Activated CD4-positive, alpha-beta T cell treated with anti-CD3 and anti-CD28 coated beads, Interleukin-2, amount 10 ng/mL, durations not matched to agents 24 days and 14 days (primary cell): ENCODE data around the gene DROSHA. TPM values are rescaled to one million over a fixed set of nuclear protein-coding genes. Genes with fewer than 3 reads are reported as not detected.
"Not testable (repeated sequence)": the region's sequence is repeated elsewhere in the genome, so short reads cannot be mapped to it uniquely, and the experiment has no call there.

ENCODE experiments used
- DNase-seq: peaks from one replicate; pipeline ENCODE4 v3.0.0; 2022
- H3K27ac Mint-ChIP-seq: one replicate; pipeline ENCODE4 v1.8.0; 2022; ENCODE audit warnings: mild to moderate bottlenecking, mixed read lengths
- H3K27me3 Mint-ChIP-seq: one replicate; pipeline ENCODE4 v1.8.0; 2022; ENCODE audit warnings: mixed read lengths
- H3K36me3 Mint-ChIP-seq: one replicate; pipeline ENCODE4 v1.8.0; 2022; ENCODE audit warnings: low read depth, mild to moderate bottlenecking, mixed read lengths
- H3K4me1 Mint-ChIP-seq: one replicate; pipeline ENCODE4 v1.8.0; 2021; ENCODE audit warnings: mixed read lengths
- H3K4me3 Mint-ChIP-seq: one replicate; pipeline ENCODE4 v1.8.0; 2022; ENCODE audit warnings: mild to moderate bottlenecking, moderate library complexity, mixed read lengths
- H3K9me3 Mint-ChIP-seq: one replicate; pipeline ENCODE4 v1.8.0; 2021; ENCODE audit warnings: mixed read lengths
- intact Hi-C: fragments of 100-400 bp; cut with micrococcal nuclease; formaldehyde crosslinking; loops from one replicate; pipeline ENCODE4 v1.15.1; 2023
- total RNA-seq: library from RNA; stranded (reverse); gene quantifications from 2 replicates; pipeline ENCODE4 v1.2.3, GENCODE V29; 2022

Gene DROSHA, protein sequence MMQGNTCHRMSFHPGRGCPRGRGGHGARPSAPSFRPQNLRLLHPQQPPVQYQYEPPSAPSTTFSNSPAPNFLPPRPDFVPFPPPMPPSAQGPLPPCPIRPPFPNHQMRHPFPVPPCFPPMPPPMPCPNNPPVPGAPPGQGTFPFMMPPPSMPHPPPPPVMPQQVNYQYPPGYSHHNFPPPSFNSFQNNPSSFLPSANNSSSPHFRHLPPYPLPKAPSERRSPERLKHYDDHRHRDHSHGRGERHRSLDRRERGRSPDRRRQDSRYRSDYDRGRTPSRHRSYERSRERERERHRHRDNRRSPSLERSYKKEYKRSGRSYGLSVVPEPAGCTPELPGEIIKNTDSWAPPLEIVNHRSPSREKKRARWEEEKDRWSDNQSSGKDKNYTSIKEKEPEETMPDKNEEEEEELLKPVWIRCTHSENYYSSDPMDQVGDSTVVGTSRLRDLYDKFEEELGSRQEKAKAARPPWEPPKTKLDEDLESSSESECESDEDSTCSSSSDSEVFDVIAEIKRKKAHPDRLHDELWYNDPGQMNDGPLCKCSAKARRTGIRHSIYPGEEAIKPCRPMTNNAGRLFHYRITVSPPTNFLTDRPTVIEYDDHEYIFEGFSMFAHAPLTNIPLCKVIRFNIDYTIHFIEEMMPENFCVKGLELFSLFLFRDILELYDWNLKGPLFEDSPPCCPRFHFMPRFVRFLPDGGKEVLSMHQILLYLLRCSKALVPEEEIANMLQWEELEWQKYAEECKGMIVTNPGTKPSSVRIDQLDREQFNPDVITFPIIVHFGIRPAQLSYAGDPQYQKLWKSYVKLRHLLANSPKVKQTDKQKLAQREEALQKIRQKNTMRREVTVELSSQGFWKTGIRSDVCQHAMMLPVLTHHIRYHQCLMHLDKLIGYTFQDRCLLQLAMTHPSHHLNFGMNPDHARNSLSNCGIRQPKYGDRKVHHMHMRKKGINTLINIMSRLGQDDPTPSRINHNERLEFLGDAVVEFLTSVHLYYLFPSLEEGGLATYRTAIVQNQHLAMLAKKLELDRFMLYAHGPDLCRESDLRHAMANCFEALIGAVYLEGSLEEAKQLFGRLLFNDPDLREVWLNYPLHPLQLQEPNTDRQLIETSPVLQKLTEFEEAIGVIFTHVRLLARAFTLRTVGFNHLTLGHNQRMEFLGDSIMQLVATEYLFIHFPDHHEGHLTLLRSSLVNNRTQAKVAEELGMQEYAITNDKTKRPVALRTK (N-terminal part only)
- 86.5 and 88.7 TPM in 2 replicates for total RNA-seq

- H3K27ac Mint-ChIP-seq, result peak within 1 kb of the TSS; percentile 96
- no peaks in the 10 kb centered on the region for H3K27me3 Mint-ChIP-seq
- H3K4me1 Mint-ChIP-seq, result peaks cover 27% of the 10 kb centered on the region
- peaks cover 56% of the 10 kb centered on the region for H3K36me3 Mint-ChIP-seq
- peak within 1 kb of the TSS; percentile 91 for H3K4me3 Mint-ChIP-seq
- intact Hi-C loops, result loop anchor here (1.0 to 10.0 kb wide), 6 partner anchors 105 to 1909 kb away; partner anchors contain the start of genes MTMR12, PDZD2, SUB1 and TARS1
- H3K9me3 Mint-ChIP-seq, result no peaks in the 10 kb centered on the region
- DNase-seq, result peak; percentile 98
These were observed at the start of gene DROSHA, which contains the start of gene C5orf22 for GRCh38 chr5:31531888-31532547. DROSHA (minus strand) TSS chr5:31532093; CDS start chr5:31529059, 3,034 bp downstream. C5orf22 (plus strand) TSS chr5:31532301; CDS start chr5:31532393, 92 bp downstream.

DNA sequence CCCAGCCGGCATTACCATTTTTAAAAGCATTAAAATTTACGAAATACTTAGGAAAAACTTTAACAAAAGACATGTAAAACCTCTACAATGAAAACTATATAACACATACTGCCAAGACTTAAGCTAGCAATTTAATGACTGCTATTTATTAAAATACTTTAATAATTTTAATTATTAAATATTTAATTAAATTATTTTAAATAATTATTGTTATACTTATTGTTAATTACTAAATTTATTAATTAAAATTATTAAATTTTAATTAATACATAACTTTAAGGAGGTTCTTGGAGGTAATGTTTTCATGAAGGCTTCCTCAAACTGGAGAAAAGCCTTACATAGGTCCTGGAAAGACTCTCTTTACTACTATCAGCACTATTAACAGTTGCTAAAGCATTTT lies 47.7 kb upstream of the DROSHA start:
- no peak overlapping the region for H3K4me3 Mint-ChIP-seq
- no peaks in the 10 kb centered on the region for H3K4me1 Mint-ChIP-seq
- intact Hi-C loops, result no loop called here
- H3K36me3 Mint-ChIP-seq, result no peaks in the 10 kb centered on the region
- H3K9me3 Mint-ChIP-seq, result no peaks in the 10 kb centered on the region
- no peak for DNase-seq
- no peak overlapping the region for H3K27ac Mint-ChIP-seq
- peaks cover 17% of the 10 kb centered on the region for H3K27me3 Mint-ChIP-seq

DNA sequence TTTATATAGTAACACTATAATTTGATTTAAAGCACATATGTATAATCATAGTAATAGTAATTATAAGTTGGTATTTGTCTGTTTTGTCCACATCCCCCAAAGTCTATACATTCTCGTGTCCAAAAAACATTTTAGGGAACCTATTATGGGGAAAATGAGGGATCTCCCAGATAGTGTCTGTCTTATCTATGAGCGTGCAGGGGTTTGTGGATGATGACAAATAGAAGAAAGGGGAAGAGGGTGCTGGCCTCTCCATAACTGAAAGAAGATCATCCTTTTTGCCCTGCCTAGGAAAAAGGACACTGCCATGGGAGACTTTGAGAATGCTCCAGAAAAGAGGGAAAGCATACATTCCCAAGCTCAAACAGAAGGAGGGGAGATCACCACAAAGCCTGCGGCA lies 45.5 kb upstream of the DROSHA start:
- DNase-seq, result no peak
- no peaks in the 10 kb centered on the region for H3K9me3 Mint-ChIP-seq
- peaks cover 13% of the 10 kb centered on the region for H3K27me3 Mint-ChIP-seq
- no peaks in the 10 kb centered on the region for H3K4me1 Mint-ChIP-seq
- intact Hi-C loops, result no loop called here
- H3K4me3 Mint-ChIP-seq, result no peak overlapping the region
- no peaks in the 10 kb centered on the region for H3K36me3 Mint-ChIP-seq
- H3K27ac Mint-ChIP-seq, result no peak overlapping the region

GRCh38 chr5:31574772-31575171 lies 42.9 kb upstream of the DROSHA start:
- no peaks in the 10 kb centered on the region for H3K9me3 Mint-ChIP-seq
- no peak overlapping the region for H3K27ac Mint-ChIP-seq
- H3K27me3 Mint-ChIP-seq, result peaks cover 18% of the 10 kb centered on the region

GRCh38 chr5:31573494-31574142 lies 41.7 kb upstream of the DROSHA start:
- Mint-ChIP-seq H3K4me1 (no peaks in the 10 kb centered on the region), H3K9me3 (no peaks in the 10 kb centered on the region), H3K27me3 (peaks cover 20% of the 10 kb centered on the region), H3K36me3 (no peaks in the 10 kb centered on the region), H3K4me3 (no peak overlapping the region), H3K27ac (no peak overlapping the region)
- intact Hi-C loops, result no loop called here
- DNase-seq, result no peak

More at GRCh38 chr5:31574772-31575171, 42.9 kb upstream of the DROSHA start:
- intact Hi-C loops, result no loop called here
- DNase-seq, result no peak
- H3K4me3 Mint-ChIP-seq, result no peak overlapping the region
- no peaks in the 10 kb centered on the region for H3K4me1 Mint-ChIP-seq
- H3K36me3 Mint-ChIP-seq, result no peaks in the 10 kb centered on the region

DNA sequence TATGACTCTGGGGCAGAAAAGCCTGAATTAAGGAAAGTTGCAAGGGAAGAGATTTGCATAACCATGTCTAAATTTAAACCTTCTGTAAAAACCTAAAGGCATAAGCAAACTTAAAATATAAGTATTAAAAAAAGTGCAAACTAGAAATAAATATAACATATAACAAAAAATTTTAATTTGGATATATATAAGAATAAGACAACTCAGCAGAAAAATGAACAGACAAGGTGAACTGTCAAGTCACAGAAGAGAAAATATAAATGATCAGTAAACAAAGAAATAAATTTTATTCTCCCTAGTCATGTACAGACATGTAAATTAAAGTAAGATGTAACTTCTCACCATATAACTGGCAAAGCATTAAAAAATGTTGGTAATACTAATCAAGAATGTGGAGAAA lies 37.2 kb upstream of the DROSHA start:
- H3K4me1 Mint-ChIP-seq, result no peaks in the 10 kb centered on the region
- no peaks in the 10 kb centered on the region for H3K36me3 Mint-ChIP-seq
- H3K27me3 Mint-ChIP-seq, result peaks cover 7% of the 10 kb centered on the region
- H3K27ac Mint-ChIP-seq, result no peak overlapping the region
- H3K4me3 Mint-ChIP-seq, result no peak overlapping the region
- intact Hi-C loops, result no loop called here
- DNase-seq, result no peak
- peaks cover 12% of the 10 kb centered on the region for H3K9me3 Mint-ChIP-seq

DNA sequence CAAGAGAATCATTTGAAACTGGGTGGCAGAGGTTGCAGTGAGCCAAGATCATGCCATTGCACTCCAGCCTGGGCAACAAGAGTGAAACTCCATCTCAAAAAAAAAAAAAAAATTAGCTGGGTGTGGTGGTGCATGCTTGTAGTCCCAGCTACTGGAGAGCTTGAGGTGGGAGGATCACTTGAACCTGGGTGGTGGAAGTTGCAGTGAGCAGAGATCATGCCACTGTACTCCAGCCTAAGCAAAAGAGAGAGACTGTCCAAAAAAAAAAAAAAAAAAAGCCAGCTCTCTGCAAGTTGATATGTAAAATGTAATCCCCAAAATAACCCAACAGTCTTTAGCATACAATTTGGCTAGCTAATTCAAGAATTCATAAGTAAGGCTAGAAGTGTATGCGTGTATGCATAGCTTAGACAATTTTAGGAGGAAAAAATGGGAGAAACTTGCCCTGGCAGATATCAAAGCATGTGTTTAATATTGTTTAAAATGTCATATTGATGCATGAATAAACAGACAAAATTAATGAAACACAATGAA lies 36.5 kb upstream of the DROSHA start:
- no peak overlapping the region for H3K27ac Mint-ChIP-seq
- peaks cover 7% of the 10 kb centered on the region for H3K27me3 Mint-ChIP-seq
- intact Hi-C loops, result no loop called here

GRCh38 chr5:31566362-31566761 lies 34.5 kb upstream of the DROSHA start:
- H3K4me1 Mint-ChIP-seq, H3K36me3 Mint-ChIP-seq, H3K27me3 Mint-ChIP-seq, intact Hi-C loops, DNase-seq, H3K4me3 Mint-ChIP-seq, H3K27ac Mint-ChIP-seq: not testable (repeated sequence)
- H3K9me3 Mint-ChIP-seq, result peaks cover 12% of the 10 kb centered on the region

More for the DNA sequence above, 36.5 kb upstream of the DROSHA start:
- no peak for DNase-seq
- no peaks in the 10 kb centered on the region for H3K4me1 Mint-ChIP-seq
- no peak overlapping the region for H3K4me3 Mint-ChIP-seq
- no peaks in the 10 kb centered on the region for H3K36me3 Mint-ChIP-seq
- H3K9me3 Mint-ChIP-seq, result peaks cover 12% of the 10 kb centered on the region

DNA sequence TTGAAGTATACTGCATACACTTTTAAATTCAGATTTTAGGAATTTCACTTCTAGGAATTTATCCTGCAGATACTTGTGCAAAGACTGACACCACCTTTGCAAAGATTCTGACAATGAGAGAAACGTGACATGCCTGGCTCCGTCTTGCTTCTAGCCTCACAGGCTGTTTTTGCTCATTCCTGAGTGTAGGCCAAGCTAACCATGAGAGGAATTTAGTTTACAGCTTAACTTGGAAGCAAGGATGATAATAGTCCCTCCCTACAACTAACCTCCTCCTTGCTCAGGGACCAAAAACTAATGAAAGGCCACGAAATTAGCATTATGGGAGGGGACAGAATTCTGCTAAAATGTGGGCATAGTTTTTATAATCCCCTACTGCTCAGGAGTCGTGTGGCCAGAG lies 31.3 kb upstream of the DROSHA start:
- intact Hi-C loops, result no loop called here
- Mint-ChIP-seq H3K27ac (no peak overlapping the region), H3K4me3 (no peak overlapping the region), H3K9me3 (peaks cover 12% of the 10 kb centered on the region), H3K36me3 (peaks cover under 1% of the 10 kb centered on the region), H3K4me1 (peaks cover under 1% of the 10 kb centered on the region), H3K27me3 (no peaks in the 10 kb centered on the region)
- DNase-seq, result no peak

DNA sequence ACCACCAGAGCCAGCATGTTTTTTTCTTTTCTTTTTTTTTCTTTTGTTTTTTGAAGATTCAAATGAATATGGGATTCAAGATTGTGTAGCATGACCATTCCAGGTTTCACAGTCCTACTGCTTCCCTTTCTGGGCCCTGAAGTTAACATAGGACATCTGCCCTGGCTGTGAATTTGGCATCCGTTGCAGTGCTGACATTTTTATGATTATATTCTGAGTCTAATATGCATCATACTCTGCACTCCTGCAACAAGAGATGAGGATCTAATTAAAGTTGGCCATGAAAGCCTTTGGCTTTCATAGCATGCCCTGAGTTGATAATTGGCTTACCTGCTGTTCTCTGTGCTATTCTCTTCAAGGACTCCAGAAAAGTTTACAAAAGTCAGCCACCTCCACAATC lies 30.1 kb upstream of the DROSHA start:
- no peak overlapping the region for H3K4me3 Mint-ChIP-seq
- H3K9me3 Mint-ChIP-seq, result peaks cover 12% of the 10 kb centered on the region
- H3K36me3 Mint-ChIP-seq, result peaks cover 7% of the 10 kb centered on the region
- no peak overlapping the region for H3K27ac Mint-ChIP-seq
- peaks cover 2% of the 10 kb centered on the region for H3K4me1 Mint-ChIP-seq
- H3K27me3 Mint-ChIP-seq, result no peaks in the 10 kb centered on the region
- no peak for DNase-seq
- intact Hi-C loops, result no loop called here

DNA sequence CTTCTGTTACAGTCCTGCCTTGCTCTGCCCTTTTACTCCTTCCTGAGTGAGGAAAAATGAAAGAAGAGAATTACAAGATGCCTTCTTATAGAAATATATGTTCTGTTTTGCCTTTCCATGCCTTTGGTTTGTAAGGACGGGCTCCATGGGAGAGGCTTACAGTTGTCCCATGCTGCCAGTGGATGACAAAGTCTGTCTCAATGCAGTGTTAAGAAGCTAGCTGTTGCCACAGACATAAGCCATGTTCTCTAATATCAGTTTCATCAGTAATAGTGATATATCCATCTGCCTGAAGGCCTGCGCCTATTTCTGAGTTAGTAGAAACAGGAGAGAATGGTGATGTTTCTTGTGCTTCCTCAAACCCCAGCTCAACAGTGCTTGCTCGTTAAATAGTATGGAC lies 28.0 kb upstream of the DROSHA start:
- intact Hi-C loops, result no loop called here
- peaks cover 24% of the 10 kb centered on the region for H3K36me3 Mint-ChIP-seq
- no peaks in the 10 kb centered on the region for H3K27me3 Mint-ChIP-seq
- no peak overlapping the region for H3K27ac Mint-ChIP-seq
- DNase-seq, result no peak
- H3K9me3 Mint-ChIP-seq, result peaks cover 3% of the 10 kb centered on the region
- H3K4me3 Mint-ChIP-seq, result no peak overlapping the region
- H3K4me1 Mint-ChIP-seq, result peaks cover 2% of the 10 kb centered on the region

- no peak for DNase-seq
- Mint-ChIP-seq H3K4me1 (peaks cover 3% of the 10 kb centered on the region), H3K9me3 (no peaks in the 10 kb centered on the region), H3K36me3 (peaks cover 49% of the 10 kb centered on the region), H3K27ac (no peak overlapping the region), H3K4me3 (no peak overlapping the region), H3K27me3 (no peaks in the 10 kb centered on the region)
- intact Hi-C loops, result no loop called here
These were observed 24.6 kb upstream of the DROSHA start for GRCh38 chr5:31556461-31556860.
